Thyroid gland (tissue), 4 donors: ENCODE data around the gene NEUROD6.

Experiments used
- POLR2A ChIP-seq, 2 donors: fragments of 450-650 bp; IDR thresholded peaks; one replicate each; pipeline ENCODE4 v1.6.1; 2017; ENCODE audit warnings: antibody characterized with exemption in 2 of 2, mild to moderate bottlenecking in 2 of 2, moderate library complexity in 1 of 2
- TF ChIP-seq, protein P1 (sequence below), 6 experiments: fragments of 200-600 bp in 3 of 6; fragments of 450-650 bp in 3 of 6; sonication (generic) in 3 of 6; IDR thresholded peaks; one replicate each; pipeline ENCODE4 v1.5.1; 2016 to 2019; ENCODE audit warnings: antibody characterized with exemption in 6 of 6, mild to moderate bottlenecking in 2 of 6, inconsistent platforms in 1 of 6, moderate library complexity in 1 of 6

DNA sequence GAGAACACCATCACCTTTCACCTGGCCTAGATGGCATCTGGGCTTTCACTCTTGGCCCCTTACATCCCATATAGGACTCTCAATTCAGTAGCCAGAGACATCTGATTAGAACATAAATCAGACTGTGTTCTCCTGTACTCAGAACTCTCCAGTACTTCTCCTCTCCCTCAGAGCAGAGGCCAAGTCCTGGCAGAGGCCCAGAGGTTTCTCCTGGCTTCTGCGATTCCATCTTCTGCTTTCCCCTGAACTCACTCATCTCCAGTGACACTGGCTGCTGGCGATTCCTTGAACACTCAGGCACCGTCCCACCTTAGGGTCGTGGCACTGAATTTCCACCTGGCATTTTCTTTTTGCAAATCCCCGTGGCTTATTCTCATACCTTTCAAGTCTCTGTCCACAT, 4.9 kb upstream of the NEUROD6 start:
- TF ChIP-seq, protein P1, sequence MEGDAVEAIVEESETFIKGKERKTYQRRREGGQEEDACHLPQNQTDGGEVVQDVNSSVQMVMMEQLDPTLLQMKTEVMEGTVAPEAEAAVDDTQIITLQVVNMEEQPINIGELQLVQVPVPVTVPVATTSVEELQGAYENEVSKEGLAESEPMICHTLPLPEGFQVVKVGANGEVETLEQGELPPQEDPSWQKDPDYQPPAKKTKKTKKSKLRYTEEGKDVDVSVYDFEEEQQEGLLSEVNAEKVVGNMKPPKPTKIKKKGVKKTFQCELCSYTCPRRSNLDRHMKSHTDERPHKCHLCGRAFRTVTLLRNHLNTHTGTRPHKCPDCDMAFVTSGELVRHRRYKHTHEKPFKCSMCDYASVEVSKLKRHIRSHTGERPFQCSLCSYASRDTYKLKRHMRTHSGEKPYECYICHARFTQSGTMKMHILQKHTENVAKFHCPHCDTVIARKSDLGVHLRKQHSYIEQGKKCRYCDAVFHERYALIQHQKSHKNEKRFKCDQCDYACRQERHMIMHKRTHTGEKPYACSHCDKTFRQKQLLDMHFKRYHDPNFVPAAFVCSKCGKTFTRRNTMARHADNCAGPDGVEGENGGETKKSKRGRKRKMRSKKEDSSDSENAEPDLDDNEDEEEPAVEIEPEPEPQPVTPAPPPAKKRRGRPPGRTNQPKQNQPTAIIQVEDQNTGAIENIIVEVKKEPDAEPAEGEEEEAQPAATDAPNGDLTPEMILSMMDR (IDR thresholded peaks at IDR 0.05): no peak
- TF ChIP-seq POLR2A (IDR thresholded peaks at IDR 0.05): no peak
